Testis (tissue), 2 donors: ENCODE results near the gene UNC5B.

ENCODE experiments used
- CTCF ChIP-seq, 3 experiments: fragments of 450-650 bp in 2 of 3; fragments of 200-600 bp in 1 of 3; sonication (generic) in 1 of 3; IDR thresholded peaks; one replicate each; pipeline ENCODE4 v1.5.1; 2016 to 2019; ENCODE audit warnings: antibody characterized with exemption in 3 of 3, mild to moderate bottlenecking in 2 of 3, moderate library complexity in 1 of 3
- POLR2A ChIP-seq: fragments of 450-650 bp; IDR thresholded peaks from one replicate; pipeline ENCODE4 v1.6.1; 2017; ENCODE audit warnings: antibody characterized with exemption, mild to moderate bottlenecking, moderate library complexity

DNA sequence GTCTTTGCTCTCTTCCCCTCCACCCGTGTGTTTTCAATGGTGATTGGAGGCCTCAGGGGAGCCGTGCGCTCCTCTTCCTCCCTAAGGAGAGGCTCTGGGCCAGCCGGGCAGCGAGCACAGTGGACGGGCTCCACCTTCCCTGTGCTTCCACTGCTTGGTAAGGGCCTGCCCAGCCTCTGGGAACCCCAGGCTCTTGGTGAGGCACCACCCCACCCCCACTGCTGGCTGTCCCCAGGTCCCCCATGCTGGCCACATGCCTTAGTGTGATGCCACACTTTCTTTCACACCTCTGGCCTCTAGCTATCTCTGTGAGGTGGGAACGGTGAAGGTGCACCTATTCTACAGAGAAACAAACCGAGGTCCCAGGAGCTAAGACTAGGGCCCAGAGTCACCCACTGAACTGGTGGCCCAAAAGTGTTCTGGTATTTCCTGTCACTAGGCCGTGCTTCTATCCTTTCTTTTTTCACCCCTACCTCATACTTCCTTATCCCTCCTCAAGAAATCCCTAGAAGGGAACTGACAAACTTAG, 53.3 kb downstream of the UNC5B start:
- TF ChIP-seq CTCF (IDR thresholded peaks at IDR 0.05) (no peak), POLR2A (no peak)
